H1 (cell line): ENCODE measurements around the gene ZNF665. TPM values are rescaled to one million over a fixed set of nuclear protein-coding genes. Genes with fewer than 3 reads are reported as not detected.
A peak's percentile ranks its signal among the peaks of the same experiment; 100 is the strongest.

Experiments used
- CTCF ChIA-PET: fragments of 300-600 bp; sonication (Branson Sonifier 250); formaldehyde crosslinking; loops from one replicate; lab custom pipeline; 2021; ENCODE audit not compliant: partially characterized antibody; lab: Charles Lee
- POLR2A ChIA-PET: fragments of 300-600 bp; sonication (Branson Sonifier 250); formaldehyde crosslinking; loops from one replicate; lab custom pipeline; 2021; ENCODE audit warnings: inconsistent platforms; ENCODE audit not compliant: partially characterized antibody; lab: Charles Lee
- DNase-seq, 2 experiments: peaks; one replicate each; pipeline versions ENCODE4 v3.0.0 to v3.0.0-alpha.2; 2010 to 2022; ENCODE audit warnings: low spot score in 2 of 2, low read depth in 1 of 2, mixed read lengths in 1 of 2
- FAIRE-seq: peaks from 2 replicates; lab custom pipeline; 2011; peaks lifted over from hg19 to GRCh38; lab: Jason Lieb, UNC
- H2AFZ ChIP-seq: 2 replicates; pipeline ENCODE4 v1.8.1; 2012; ENCODE audit warnings: low read length, inconsistent platforms
- H2AK5ac ChIP-seq: 2 replicates; pipeline ENCODE4 v1.6.1; 2013; ENCODE audit warnings: low read depth, low read length
- H2BK120ac ChIP-seq: replicated peaks from 2 replicates; pipeline ENCODE3; 2013; ENCODE audit warnings: low read depth, low read length, inconsistent platforms
- H2BK12ac ChIP-seq: 2 replicates; pipeline ENCODE4 v1.6.1; 2013; ENCODE audit warnings: low read depth, low read length
- H2BK15ac ChIP-seq: 2 replicates; pipeline ENCODE4 v1.6.1; 2013; ENCODE audit warnings: low read length
- H2BK20ac ChIP-seq: 2 replicates; pipeline ENCODE4 v1.6.1; 2013; ENCODE audit warnings: low read length
- H2BK5ac ChIP-seq: 2 replicates; pipeline ENCODE4 v1.6.1; 2013; ENCODE audit warnings: low read depth, low read length
- H3K14ac ChIP-seq: 2 replicates; pipeline ENCODE4 v1.6.1; 2013; ENCODE audit warnings: inconsistent platforms; ENCODE audit not compliant: insufficient read length
- H3K18ac ChIP-seq: 2 replicates; pipeline ENCODE4 v1.6.1; 2013; ENCODE audit warnings: low read length; ENCODE audit errors: extremely low read depth
- H3K23ac ChIP-seq: 2 replicates; pipeline ENCODE4 v1.6.1; 2013; ENCODE audit warnings: inconsistent platforms; ENCODE audit not compliant: insufficient read length
- H3K23me2 ChIP-seq: 2 replicates; pipeline ENCODE4 v1.6.1; 2013; ENCODE audit warnings: low read depth, low read length
- H3K27ac ChIP-seq: 2 replicates; pipeline ENCODE4 v1.6.1; 2011; ENCODE audit warnings: low read depth, low read length, inconsistent platforms
- H3K27me3 ChIP-seq, 4 experiments: replicated peaks in 1 of 4; 1 replicate in 1 of 4; 2 replicates in 3 of 4; pipeline versions ENCODE4 v1.6.1 to v1.8.1; 2011 to 2013; ENCODE audit warnings: low read length in 3 of 4, mild to moderate bottlenecking in 3 of 4, inconsistent platforms in 2 of 4, mixed read lengths in 2 of 4, moderate library complexity in 1 of 4; ENCODE audit not compliant: control insufficient read depth in 3 of 4, insufficient read depth in 3 of 4; ENCODE audit errors: extremely low read depth in 1 of 4
- H3K36me3 ChIP-seq, 4 experiments: 2 replicates each; pipeline versions ENCODE4 v1.6.1 to v1.8.1; 2011 to 2013; ENCODE audit warnings: mild to moderate bottlenecking in 4 of 4, low read length in 3 of 4, moderate library complexity in 2 of 4, control low read depth in 1 of 4, inconsistent platforms in 1 of 4; ENCODE audit not compliant: insufficient read depth in 4 of 4, control insufficient read depth in 2 of 4
- H3K4ac ChIP-seq: replicated peaks from 2 replicates; pipeline ENCODE3; 2013; ENCODE audit warnings: low read length, low read depth, mixed read lengths, inconsistent platforms; ENCODE audit not compliant: insufficient read length
- H3K4me1 ChIP-seq, 4 experiments: replicated peaks in 1 of 4; 1 replicate in 1 of 4; 2 replicates in 3 of 4; pipeline versions ENCODE4 v1.6.1 to v1.8.1; 2011 to 2013; ENCODE audit warnings: low read length in 3 of 4, inconsistent platforms in 2 of 4, mixed read lengths in 1 of 4; ENCODE audit not compliant: insufficient read depth in 4 of 4, control insufficient read depth in 3 of 4
- H3K4me2 ChIP-seq, 2 experiments: 2 replicates each; pipeline versions ENCODE4 v1.6.1 to v1.8.1; 2011 to 2013; ENCODE audit warnings: low read depth in 2 of 2, low read length in 2 of 2, control low read depth in 1 of 2, inconsistent platforms in 1 of 2, mild to moderate bottlenecking in 1 of 2; ENCODE audit not compliant: insufficient read depth in 1 of 2
- H3K4me3 ChIP-seq, 4 experiments: fragments of 200-600, 300-600 bp in 1 of 4; sonication (generic), shearing (Covaris generic), sonication (Bioruptor Twin) in 1 of 4; 2 replicates each; pipeline versions ENCODE4 v1.5.1 to v1.8.1; 2011 to 2016; ENCODE audit warnings: low read length in 4 of 4, low read depth in 3 of 4, control low read depth in 2 of 4, inconsistent platforms in 2 of 4, mild to moderate bottlenecking in 2 of 4, mixed read lengths in 1 of 4, moderate library complexity in 1 of 4; ENCODE audit not compliant: insufficient read depth in 2 of 4; ENCODE audit errors: extremely low read depth in 1 of 4
- H3K56ac ChIP-seq: replicated peaks from 2 replicates; pipeline ENCODE3; 2013; ENCODE audit warnings: low read depth, mild to moderate bottlenecking, mixed read lengths, low read length, inconsistent platforms; ENCODE audit not compliant: insufficient read length
- H3K79me1 ChIP-seq: 2 replicates; pipeline ENCODE4 v1.6.1; 2013; ENCODE audit warnings: low read depth, low read length, control low read depth
- H3K79me2 ChIP-seq, 2 experiments: 2 replicates each; pipeline versions ENCODE4 v1.6.1 to v1.8.1; 2012 to 2013; ENCODE audit warnings: low read length in 2 of 2, mild to moderate bottlenecking in 2 of 2, inconsistent platforms in 1 of 2; ENCODE audit not compliant: insufficient read depth in 2 of 2, control insufficient read depth in 1 of 2
- H3K9ac ChIP-seq, 4 experiments: replicated peaks in 1 of 4; 1 replicate in 1 of 4; 2 replicates in 3 of 4; pipeline versions ENCODE4 v1.6.1 to v1.8.1; 2011 to 2013; ENCODE audit warnings: low read depth in 3 of 4, low read length in 3 of 4, control low read depth in 2 of 4, mild to moderate bottlenecking in 2 of 4, moderate library complexity in 2 of 4, inconsistent platforms in 1 of 4; ENCODE audit errors: extremely low read depth in 1 of 4
- H3K9me3 ChIP-seq, 2 experiments: 2 replicates each; pipeline versions ENCODE4 v1.6.1 to v1.8.1; 2012 to 2013; ENCODE audit warnings: mild to moderate bottlenecking in 2 of 2, moderate library complexity in 2 of 2, control low read depth in 1 of 2, inconsistent platforms in 1 of 2, low read depth in 1 of 2, low read length in 1 of 2, mixed read lengths in 1 of 2; ENCODE audit not compliant: insufficient read depth in 2 of 2
- H4K20me1 ChIP-seq, 2 experiments: replicated peaks in 1 of 2; 2 replicates each; pipeline versions ENCODE3 to v1.8.1; 2011 to 2013; ENCODE audit warnings: inconsistent platforms in 2 of 2, low read length in 2 of 2, mild to moderate bottlenecking in 1 of 2; ENCODE audit not compliant: insufficient read depth in 2 of 2, control insufficient read depth in 1 of 2
- H4K5ac ChIP-seq: 2 replicates; pipeline ENCODE4 v1.6.1; 2013; ENCODE audit warnings: low read length, low read depth, mixed read lengths, inconsistent platforms; ENCODE audit not compliant: insufficient read length
- H4K8ac ChIP-seq: 2 replicates; pipeline ENCODE4 v1.8.0; 2013; ENCODE audit warnings: mild to moderate bottlenecking, moderate library complexity, low read length, inconsistent platforms; ENCODE audit not compliant: insufficient read depth; ENCODE audit errors: extremely low read depth
- H4K91ac ChIP-seq: replicated peaks from 2 replicates; pipeline ENCODE3; 2013; ENCODE audit warnings: low read length, mixed read lengths, inconsistent platforms; ENCODE audit not compliant: insufficient read length
- ASH2L ChIP-seq: fragments of 200-600, 300-600 bp; sonication (generic); IDR thresholded peaks from one replicate; pipeline ENCODE4 v1.7.1; 2017; ENCODE audit warnings: low read length
- ATF2 ChIP-seq: IDR thresholded peaks from 2 replicates; pipeline ENCODE4 v1.6.1; 2012; ENCODE audit warnings: low read length, inconsistent platforms
- CHD1 ChIP-seq: IDR thresholded peaks from 2 replicates; pipeline ENCODE4 v1.6.1; 2012; ENCODE audit warnings: low read depth, low read length, improper control_type of control experiment
- CTBP2 ChIP-seq: IDR thresholded peaks from 2 replicates; pipeline ENCODE4 v1.7.0; 2011; ENCODE audit warnings: borderline replicate concordance, mild to moderate bottlenecking, moderate library complexity, mixed read lengths, low read length; ENCODE audit not compliant: insufficient read depth, insufficient read length
- KDM4A ChIP-seq: IDR thresholded peaks from one replicate; pipeline ENCODE4 v1.7.1; 2012; ENCODE audit warnings: low read depth, mild to moderate bottlenecking, moderate library complexity, low read length, inconsistent platforms; ENCODE audit not compliant: severe bottlenecking
- MAFK ChIP-seq: IDR thresholded peaks from 2 replicates; pipeline ENCODE4 v1.6.1; 2012; ENCODE audit warnings: low read depth, mild to moderate bottlenecking, improper control_type of control experiment, low read length
- RAD21 ChIP-seq, 2 experiments: IDR thresholded peaks in 1 of 2; conservative IDR thresholded peaks in 1 of 2; 2 replicates each; pipeline ENCODE4 v1.6.1; 2011; ENCODE audit warnings: low read depth in 2 of 2, low read length in 2 of 2, improper control_type of control experiment in 1 of 2, inconsistent platforms in 1 of 2, mild to moderate bottlenecking in 1 of 2, moderate library complexity in 1 of 2
- RFX5 ChIP-seq: IDR thresholded peaks from 2 replicates; pipeline ENCODE4 v1.6.1; 2011; ENCODE audit warnings: low read depth, low read length, improper control_type of control experiment, borderline replicate concordance
- SIX5 ChIP-seq: IDR thresholded peaks from 2 replicates; pipeline ENCODE4 v1.6.1; 2011; ENCODE audit warnings: mild to moderate bottlenecking, low read depth, low read length
- TAF1 ChIP-seq: IDR thresholded peaks from 2 replicates; pipeline ENCODE4 v1.6.1; 2011; ENCODE audit warnings: mild to moderate bottlenecking, low read depth, low read length
- TBP ChIP-seq: IDR thresholded peaks from 2 replicates; pipeline ENCODE4 v1.6.1; 2011; ENCODE audit warnings: low read depth, low read length, improper control_type of control experiment
- WGBS, 2 experiments: shearing (Covaris generic) in 1 of 2; methylation state at CpG; one replicate each; pipeline versions ENCODE4 v1.1.6 to v1.1.7; 2013 to 2015; ENCODE audit warnings: low lambda C conversion rate in 2 of 2, mixed read lengths in 2 of 2, inconsistent platforms in 1 of 2, low coverage in 1 of 2, missing lambda C conversion rate in 1 of 2; ENCODE audit not compliant: insufficient replicate concordance in 2 of 2, insufficient coverage in 1 of 2, insufficient read length in 1 of 2; ENCODE audit errors: extremely low coverage in 1 of 2, missing lambda C conversion rate in 1 of 2; 5-methylcytosine and 5-hydroxymethylcytosine counted together
- polyA plus RNA-seq, 7 experiments: library from polyadenylated mRNA; depleted of rRNA in 3 of 7; stranded (reverse) in 5 of 7; unstranded in 2 of 7; fragments of >200 nt in 5 of 7; fragments of 200-250 nt in 2 of 7; gene quantifications; 1 replicate in 5 of 7; 2 replicates in 1 of 7; 4 replicates in 1 of 7; pipeline versions ENCODE4 v1.2.1 to v1.2.3, GENCODE V29; 2011 to 2013; ENCODE audit warnings: missing spikeins in 2 of 7, mixed read lengths in 2 of 7
- total RNA-seq: library from RNA; stranded (reverse); fragmentation: NEBNext Ultra II Directional; extraction: Animal tissue kit (Norgen Biotek cat#: 25700); gene quantifications from 2 replicates; pipeline ENCODE4 v1.2.1, GENCODE V29; 2021

Gene ZNF665
- total and polyA plus RNA-seq, 2 of the 8 experiments (the other 6 are each of a cell fraction or from before 2014, with no cell fraction given): 2.4 to 6.4 TPM

GRCh38 chr19:53156850-53157249 lies 36.3 kb downstream of the ZNF665 start:
- Histone ChIP-seq H2BK5ac (no peak overlapping the region), H3K23ac (no peak overlapping the region), H4K8ac (peak overlapping the region; percentile 7; the same call in 1 of the 2 replicates), H3K36me3 (peaks cover 0 to 4% (median 2%) of the 10 kb centered on the region in 4 experiments; a peak in 1 of 8 replicates), H3K4ac (no peak overlapping the region), H2AK5ac (no peak overlapping the region), H3K56ac (no peak overlapping the region), H3K27ac (no peak overlapping the region), H3K18ac (no peak overlapping the region), H3K4me2 (peak overlapping the region in 1 of 2 experiments; percentile 96; a peak in 1 of 4 replicates), H4K20me1 (peaks cover 0 to 5% of the 10 kb centered on the region in 2 experiments), H3K14ac (no peak overlapping the region), H3K4me3 (peak overlapping the region in 1 of 4 experiments; percentile 67; a peak in 1 of 8 replicates), H2BK120ac (no peak overlapping the region), H3K27me3 (no peaks in the 10 kb centered on the region), H2BK15ac (no peak overlapping the region), H2AFZ (no peak overlapping the region), H3K9me3 (peaks cover 0 to 4% of the 10 kb centered on the region in 2 experiments; a peak in 1 of 4 replicates), H3K4me1 (peaks cover 0 to 2% (median 0%) of the 10 kb centered on the region in 4 experiments; a peak in 1 of 7 replicates), H4K5ac (no peak overlapping the region), H2BK20ac (no peak overlapping the region), H2BK12ac (no peak overlapping the region), H3K79me1 (peaks cover 3% of the 10 kb centered on the region; the same call in 1 of the 2 replicates), H3K9ac (no peak overlapping the region), H3K23me2 (peaks cover 10% of the 10 kb centered on the region; the same call in 1 of the 2 replicates), H4K91ac (no peak overlapping the region), H3K79me2 (peaks cover 0 to 4% of the 10 kb centered on the region in 2 experiments; a peak in 1 of 4 replicates)
- FAIRE-seq (no peak), DNase-seq (no peak)
- 88% methylated on average over 9 of the region's 9 CpGs; no CpG with 5 or more reads in 1 of the 2 experiments for WGBS, 2 experiments
- ChIA-PET POLR2A (interaction anchor here (2.6 kb wide), 1 partner anchor 23 kb away, joined by 8 read pairs; no protein-coding TSS in a partner anchor), CTCF (interaction anchor here (0.8 kb wide), 1 partner anchor 11 kb away, joined by 3 read pairs; no protein-coding TSS in a partner anchor)
- TF ChIP-seq TBP (no peak), KDM4A (no peak), MAFK (no peak), CHD1 (no peak), TAF1 (no peak), RFX5 (no peak), RAD21 (IDR thresholded peaks at IDR 0.05 in 1 of 2, conservative IDR thresholded peaks at IDR 0.05 in 1 of 2; ENCODE audit: low read depth in 2 of 2, low read length in 2 of 2) (no peak), SIX5 (no peak), ATF2 (no peak), ASH2L (no peak), CTBP2 (no peak)
